ENCODE results near the gene TEX2.

TEX2 gene

GRCh38 chr17:64277831-64278562 lies 14.9 kb upstream of the TEX2 start:
- TF ChIP-seq GATA2 (IDR thresholded peaks at IDR 0.05; ENCODE audit: low read depth, low read length) (no peak), GATA3 (IDR thresholded peaks at IDR 0.05; ENCODE audit: low read depth, low read length) (no peak)

- TF ChIP-seq GATA2 (IDR thresholded peaks at IDR 0.05; ENCODE audit: low read depth, low read length) (no peak), GATA3 (IDR thresholded peaks at IDR 0.05; ENCODE audit: low read depth, low read length) (no peak)
These were observed 14.0 kb upstream of the TEX2 start for GRCh38 chr17:64276961-64277505.

GRCh38 chr17:64275016-64275415 lies 12.0 kb upstream of the TEX2 start:
- TF ChIP-seq GATA3 (IDR thresholded peaks at IDR 0.05; ENCODE audit: low read depth, low read length) (no peak), GATA2 (IDR thresholded peaks at IDR 0.05; ENCODE audit: low read depth, low read length) (no peak)

- no peak for TF ChIP-seq GATA2 (IDR thresholded peaks at IDR 0.05; ENCODE audit: low read depth, low read length)
- TF ChIP-seq GATA3 (IDR thresholded peaks at IDR 0.05; ENCODE audit: low read depth, low read length): no peak
These were observed 9.9 kb upstream of the TEX2 start for GRCh38 chr17:64273006-64273405.

GRCh38 chr17:64270885-64271284 lies 7.8 kb upstream of the TEX2 start:
- TF ChIP-seq GATA2 (IDR thresholded peaks at IDR 0.05; ENCODE audit: low read depth, low read length): no peak
- no peak for TF ChIP-seq GATA3 (IDR thresholded peaks at IDR 0.05; ENCODE audit: low read depth, low read length)

GRCh38 chr17:64269687-64270649 lies 6.9 kb upstream of the TEX2 start:
- TF ChIP-seq GATA3 (IDR thresholded peaks at IDR 0.05; ENCODE audit: low read depth, low read length): no peak
- no peak for TF ChIP-seq GATA2 (IDR thresholded peaks at IDR 0.05; ENCODE audit: low read depth, low read length)

GRCh38 chr17:64264891-64265290 lies 1.8 kb upstream of the TEX2 start:
- TF ChIP-seq GATA2 (IDR thresholded peaks at IDR 0.05; ENCODE audit: low read depth, low read length) (no peak), GATA3 (IDR thresholded peaks at IDR 0.05; ENCODE audit: low read depth, low read length) (no peak)

- TF ChIP-seq GATA2 (IDR thresholded peaks at IDR 0.05; ENCODE audit: low read depth, low read length) (no peak), GATA3 (IDR thresholded peaks at IDR 0.05; ENCODE audit: low read depth, low read length) (no peak)
These were observed 661 bp downstream of the TEX2 start for GRCh38 chr17:64262198-64262999.

GRCh38 chr17:64261417-64262145 lies 1.5 kb downstream of the TEX2 start:
- TF ChIP-seq GATA2 (IDR thresholded peaks at IDR 0.05; ENCODE audit: low read depth, low read length) (no peak), GATA3 (IDR thresholded peaks at IDR 0.05; ENCODE audit: low read depth, low read length) (no peak)

GRCh38 chr17:64260886-64261285 lies 2.2 kb downstream of the TEX2 start:
- TF ChIP-seq GATA2 (IDR thresholded peaks at IDR 0.05; ENCODE audit: low read depth, low read length) (no peak), GATA3 (IDR thresholded peaks at IDR 0.05; ENCODE audit: low read depth, low read length) (no peak)

GRCh38 chr17:64259922-64260321 lies 3.1 kb downstream of the TEX2 start:
- TF ChIP-seq GATA3 (IDR thresholded peaks at IDR 0.05; ENCODE audit: low read depth, low read length): no peak
- no peak for TF ChIP-seq GATA2 (IDR thresholded peaks at IDR 0.05; ENCODE audit: low read depth, low read length)

- TF ChIP-seq GATA3 (IDR thresholded peaks at IDR 0.05; ENCODE audit: low read depth, low read length): no peak
- no peak for TF ChIP-seq GATA2 (IDR thresholded peaks at IDR 0.05; ENCODE audit: low read depth, low read length)
These were observed 3.6 kb downstream of the TEX2 start for GRCh38 chr17:64259426-64259825.

All from SH-SY5Y (cell line).